IMR-90 (cell line): ENCODE data around the gene RUFY4.

Source experiments
- BHLHE40 ChIP-seq: fragments of 150-350 bp; IDR thresholded peaks from 2 replicates; pipeline ENCODE4 v1.6.1; 2016; ENCODE audit warnings: mild to moderate bottlenecking, low read depth, low read length
- CEBPB ChIP-seq: IDR thresholded peaks from 2 replicates; pipeline ENCODE4 v1.6.1; 2012; ENCODE audit warnings: low read depth, low read length, improper control_type of control experiment
- MAFK ChIP-seq: IDR thresholded peaks from 2 replicates; pipeline ENCODE4 v1.6.1; 2012; ENCODE audit warnings: low read depth, low read length, improper control_type of control experiment
- MXI1 ChIP-seq: IDR thresholded peaks from 2 replicates; pipeline ENCODE4 v1.6.1; 2012; ENCODE audit warnings: low read depth, mild to moderate bottlenecking, low read length, moderate library complexity, borderline replicate concordance
- POLR2A ChIP-seq: IDR thresholded peaks from 2 replicates; pipeline ENCODE4 v1.6.1; 2012; ENCODE audit warnings: mild to moderate bottlenecking, low read depth, low read length
- RAD21 ChIP-seq: IDR thresholded peaks from 2 replicates; pipeline ENCODE4 v1.6.1; 2012; ENCODE audit warnings: low read length, improper control_type of control experiment
- RFX5 ChIP-seq: IDR thresholded peaks from 2 replicates; pipeline ENCODE4 v1.8.0; 2012; ENCODE audit warnings: low read depth, mild to moderate bottlenecking, low read length, moderate library complexity
- TF ChIP-seq, protein P1 (sequence below): conservative IDR thresholded peaks from 2 replicates; pipeline ENCODE4 v1.5.1; 2012; ENCODE audit warnings: mild to moderate bottlenecking, low read depth, low read length, improper control_type of control experiment
- TF ChIP-seq, protein P2 (sequence below): fragments of 150-350 bp; IDR thresholded peaks from 2 replicates; pipeline ENCODE4 v1.6.1; 2017; ENCODE audit warnings: mild to moderate bottlenecking, antibody characterized with exemption, low read length, low read depth
- TF ChIP-seq, protein P3 (sequence below): fragments of 150-350 bp; IDR thresholded peaks from 2 replicates; pipeline ENCODE4 v1.6.1; 2016; ENCODE audit warnings: low read depth, mild to moderate bottlenecking, low read length, moderate library complexity, borderline replicate concordance

DNA sequence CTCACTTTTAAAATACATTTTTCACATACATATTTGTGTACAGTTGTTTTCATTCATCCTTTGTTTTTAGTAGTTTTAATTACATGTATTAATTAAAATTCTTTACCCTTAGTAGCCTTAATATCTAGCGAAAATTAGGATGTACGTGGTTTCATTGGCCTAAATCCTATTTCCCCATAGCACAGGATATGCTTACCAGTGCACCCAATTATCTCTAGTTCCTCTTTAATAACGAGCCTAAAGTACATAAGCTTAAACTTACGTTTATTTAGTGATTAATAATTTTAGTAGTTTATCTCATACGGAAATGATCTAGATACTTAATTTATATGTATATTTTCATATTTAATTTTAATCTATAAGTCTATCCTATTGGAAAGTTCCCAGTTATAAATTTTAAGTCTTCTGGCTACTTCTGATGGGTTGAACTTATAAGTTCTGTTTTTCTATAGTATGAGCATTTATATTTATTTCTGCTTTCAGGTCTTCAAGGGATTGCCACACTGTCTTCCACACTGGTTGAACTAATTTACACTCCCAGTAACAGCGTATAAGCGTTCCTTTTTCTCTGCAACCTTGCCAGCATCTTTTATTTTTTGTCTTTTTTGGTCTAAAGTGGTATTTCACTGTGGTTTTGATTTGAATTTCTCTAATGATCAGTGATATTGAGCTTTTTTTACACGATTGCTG, 21.4 kb upstream of the RUFY4 start:
- TF ChIP-seq, protein P1, sequence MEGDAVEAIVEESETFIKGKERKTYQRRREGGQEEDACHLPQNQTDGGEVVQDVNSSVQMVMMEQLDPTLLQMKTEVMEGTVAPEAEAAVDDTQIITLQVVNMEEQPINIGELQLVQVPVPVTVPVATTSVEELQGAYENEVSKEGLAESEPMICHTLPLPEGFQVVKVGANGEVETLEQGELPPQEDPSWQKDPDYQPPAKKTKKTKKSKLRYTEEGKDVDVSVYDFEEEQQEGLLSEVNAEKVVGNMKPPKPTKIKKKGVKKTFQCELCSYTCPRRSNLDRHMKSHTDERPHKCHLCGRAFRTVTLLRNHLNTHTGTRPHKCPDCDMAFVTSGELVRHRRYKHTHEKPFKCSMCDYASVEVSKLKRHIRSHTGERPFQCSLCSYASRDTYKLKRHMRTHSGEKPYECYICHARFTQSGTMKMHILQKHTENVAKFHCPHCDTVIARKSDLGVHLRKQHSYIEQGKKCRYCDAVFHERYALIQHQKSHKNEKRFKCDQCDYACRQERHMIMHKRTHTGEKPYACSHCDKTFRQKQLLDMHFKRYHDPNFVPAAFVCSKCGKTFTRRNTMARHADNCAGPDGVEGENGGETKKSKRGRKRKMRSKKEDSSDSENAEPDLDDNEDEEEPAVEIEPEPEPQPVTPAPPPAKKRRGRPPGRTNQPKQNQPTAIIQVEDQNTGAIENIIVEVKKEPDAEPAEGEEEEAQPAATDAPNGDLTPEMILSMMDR: no peak
- TF ChIP-seq RAD21 (no peak), POLR2A (no peak), BHLHE40 (no peak), CEBPB (no peak), RFX5 (no peak), MXI1 (no peak), MAFK (no peak)
- TF ChIP-seq, protein P2, sequence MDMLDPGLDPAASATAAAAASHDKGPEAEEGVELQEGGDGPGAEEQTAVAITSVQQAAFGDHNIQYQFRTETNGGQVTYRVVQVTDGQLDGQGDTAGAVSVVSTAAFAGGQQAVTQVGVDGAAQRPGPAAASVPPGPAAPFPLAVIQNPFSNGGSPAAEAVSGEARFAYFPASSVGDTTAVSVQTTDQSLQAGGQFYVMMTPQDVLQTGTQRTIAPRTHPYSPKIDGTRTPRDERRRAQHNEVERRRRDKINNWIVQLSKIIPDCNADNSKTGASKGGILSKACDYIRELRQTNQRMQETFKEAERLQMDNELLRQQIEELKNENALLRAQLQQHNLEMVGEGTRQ: no peak
- TF ChIP-seq, protein P3, sequence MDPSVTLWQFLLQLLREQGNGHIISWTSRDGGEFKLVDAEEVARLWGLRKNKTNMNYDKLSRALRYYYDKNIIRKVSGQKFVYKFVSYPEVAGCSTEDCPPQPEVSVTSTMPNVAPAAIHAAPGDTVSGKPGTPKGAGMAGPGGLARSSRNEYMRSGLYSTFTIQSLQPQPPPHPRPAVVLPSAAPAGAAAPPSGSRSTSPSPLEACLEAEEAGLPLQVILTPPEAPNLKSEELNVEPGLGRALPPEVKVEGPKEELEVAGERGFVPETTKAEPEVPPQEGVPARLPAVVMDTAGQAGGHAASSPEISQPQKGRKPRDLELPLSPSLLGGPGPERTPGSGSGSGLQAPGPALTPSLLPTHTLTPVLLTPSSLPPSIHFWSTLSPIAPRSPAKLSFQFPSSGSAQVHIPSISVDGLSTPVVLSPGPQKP: no peak
